H1 (cell line): ENCODE measurements around the gene CPTP. TPM values are rescaled to one million over a fixed set of nuclear protein-coding genes. Genes with fewer than 3 reads are reported as not detected.
A peak's percentile ranks its signal among the peaks of the same experiment; 100 is the strongest.

Source experiments
- ASH2L ChIP-seq: fragments of 200-600, 300-600 bp; sonication (generic); IDR thresholded peaks from one replicate; pipeline ENCODE4 v1.7.1; 2017; ENCODE audit warnings: low read length
- GABPA ChIP-seq: IDR thresholded peaks from 2 replicates; pipeline ENCODE4 v1.6.1; 2011; ENCODE audit warnings: mild to moderate bottlenecking, low read length, moderate library complexity, borderline replicate concordance; ENCODE audit not compliant: insufficient read depth
- SIN3A ChIP-seq, 2 experiments: IDR thresholded peaks in 1 of 2; conservative IDR thresholded peaks in 1 of 2; 2 replicates each; pipeline ENCODE4 v1.6.1; 2011 to 2012; ENCODE audit warnings: low read length in 2 of 2, improper control_type of control experiment in 1 of 2, low read depth in 1 of 2, mild to moderate bottlenecking in 1 of 2
- polyA plus RNA-seq, 7 experiments: library from polyadenylated mRNA; depleted of rRNA in 3 of 7; stranded (reverse) in 5 of 7; unstranded in 2 of 7; fragments of >200 nt in 5 of 7; fragments of 200-250 nt in 2 of 7; gene quantifications; 1 replicate in 5 of 7; 2 replicates in 1 of 7; 4 replicates in 1 of 7; pipeline versions ENCODE4 v1.2.1 to v1.2.3, GENCODE V29; 2011 to 2013; ENCODE audit warnings: missing spikeins in 2 of 7, mixed read lengths in 2 of 7
- total RNA-seq: library from RNA; stranded (reverse); fragmentation: NEBNext Ultra II Directional; extraction: Animal tissue kit (Norgen Biotek cat#: 25700); gene quantifications from 2 replicates; pipeline ENCODE4 v1.2.1, GENCODE V29; 2021

CPTP gene
- total and polyA plus RNA-seq, 2 of the 8 experiments (the other 6 are each of a cell fraction or from before 2014, with no cell fraction given) = 8.1 to 10.6 TPM

GRCh38 chr1:1290238-1290731, 34.3 kb upstream of the CPTP start (continued):
- peak in 1 of 2 experiments; percentile 42; a peak in 1 of 4 replicates for TF ChIP-seq SIN3A (conservative IDR thresholded peaks at IDR 0.05 in 1 of 2, IDR thresholded peaks at IDR 0.05 in 1 of 2; ENCODE audit: low read depth in 1 of 2, low read length in 2 of 2)
- TF ChIP-seq GABPA = peak; percentile 68; the same call in 1 of the 2 replicates
- no peak for TF ChIP-seq ASH2L
- TF ChIP-seq, all 59 proteins: peak for 7
